IPS DF 19.7 (cell line): ENCODE measurements around the gene GPR25.

Experiments used
- DNase-seq: peaks from one replicate; pipeline ENCODE4 v3.0.0-alpha.2; 2013; ENCODE audit warnings: low read depth, low spot score

Gene GPR25

GRCh38 chr1:200872446-200873115, at the start of gene GPR25:
GPR25 (plus strand) TSS chr1:200872981; CDS start chr1:200873038, 57 bp downstream.
- no peak for DNase-seq

GRCh38 chr1:200831091-200831490, 41.7 kb upstream of the GPR25 start:
- no peak for DNase-seq

- DNase-seq, result no peak
These were observed 38.4 kb upstream of the GPR25 start for GRCh38 chr1:200834383-200834782.

- DNase-seq, result no peak
These were observed 36.6 kb upstream of the GPR25 start for GRCh38 chr1:200836213-200836612.

- no peak for DNase-seq
These were observed 34.7 kb upstream of the GPR25 start for GRCh38 chr1:200837931-200838571.

- DNase-seq, result no peak
These were observed 33.9 kb upstream of the GPR25 start for GRCh38 chr1:200838676-200839445.

- no peak for DNase-seq
These were observed 27.4 kb upstream of the GPR25 start for GRCh38 chr1:200845360-200845759.

- DNase-seq, result no peak
These were observed 26.4 kb upstream of the GPR25 start for GRCh38 chr1:200846398-200846797.

- no peak for DNase-seq
These were observed 23.4 kb upstream of the GPR25 start for GRCh38 chr1:200849430-200849829.

- DNase-seq, result no peak
These were observed 22.2 kb upstream of the GPR25 start for GRCh38 chr1:200850554-200850953.

GRCh38 chr1:200856716-200857357, 15.9 kb upstream of the GPR25 start:
- DNase-seq, result no peak

GRCh38 chr1:200857804-200858203, 15.0 kb upstream of the GPR25 start:
- DNase-seq, result no peak

GRCh38 chr1:200861937-200862647, 10.7 kb upstream of the GPR25 start:
- DNase-seq, result no peak

- DNase-seq, result no peak
These were observed 9.9 kb upstream of the GPR25 start for GRCh38 chr1:200862713-200863415.

GRCh38 chr1:200866116-200866515, 6.7 kb upstream of the GPR25 start:
- DNase-seq, result no peak

GRCh38 chr1:200866521-200866920, 6.3 kb upstream of the GPR25 start:
- DNase-seq, result no peak

- DNase-seq, result no peak
These were observed 5.6 kb upstream of the GPR25 start for GRCh38 chr1:200867018-200867811.

- DNase-seq, result no peak
These were observed 3.4 kb upstream of the GPR25 start for GRCh38 chr1:200869376-200869752.

GRCh38 chr1:200869753-200870391, 2.9 kb upstream of the GPR25 start:
- DNase-seq, result no peak
